HG03135 (cell line): ENCODE measurements around the gene EIF5.

Experiments
- ATAC-seq: cut with Tn5 transposase; IDR thresholded peaks from one replicate; pipeline ENCODE4 v1.9.1; 2021; ENCODE audit warnings: mild to moderate bottlenecking, moderate library complexity; ENCODE audit not compliant: unreplicated experiment

EIF5 gene

DNA sequence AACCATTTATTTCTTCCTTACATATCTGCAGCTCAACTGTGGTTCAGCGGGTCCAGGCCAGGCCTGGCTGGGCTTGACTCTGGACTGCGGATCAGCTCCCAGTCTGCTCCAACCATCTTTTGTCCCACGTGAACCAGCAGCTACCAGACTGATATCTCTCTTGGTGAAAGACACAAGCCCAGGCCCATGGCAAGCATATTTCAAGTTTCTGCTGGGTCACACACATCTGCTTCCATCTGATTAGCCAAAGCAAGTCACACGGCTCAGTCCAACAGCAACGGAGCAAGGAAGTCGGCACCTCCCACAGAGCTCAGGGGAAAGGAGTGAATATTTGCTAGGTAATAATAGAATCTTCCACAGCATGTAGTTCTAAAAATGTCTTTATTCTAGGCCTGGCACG, 26.5 kb downstream of the EIF5 start:
- no peak for ATAC-seq

DNA sequence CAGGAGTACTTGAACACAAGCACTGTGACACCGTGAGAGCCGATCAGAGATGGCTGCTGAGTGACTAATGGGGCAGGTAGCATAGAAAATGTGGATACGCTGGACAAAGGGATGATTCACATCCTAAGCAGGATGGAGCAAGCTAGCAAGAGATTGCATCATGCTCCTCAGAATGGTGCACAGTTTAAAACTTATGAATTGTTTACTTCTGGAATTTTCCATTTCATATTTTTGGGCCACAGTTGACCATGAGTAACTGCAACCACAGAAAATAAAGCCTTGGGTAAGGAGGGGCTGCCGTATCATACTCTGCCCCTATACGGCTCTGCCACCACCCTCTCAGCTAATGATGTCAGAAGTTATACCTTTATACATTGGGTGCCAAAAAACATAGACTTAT, 27.8 kb downstream of the EIF5 start:
- no peak for ATAC-seq

GRCh38 chr14:103362780-103363179, 28.7 kb downstream of the EIF5 start:
- no peak for ATAC-seq

- no peak for ATAC-seq
These were observed 32.7 kb downstream of the EIF5 start for GRCh38 chr14:103366741-103367140.

DNA sequence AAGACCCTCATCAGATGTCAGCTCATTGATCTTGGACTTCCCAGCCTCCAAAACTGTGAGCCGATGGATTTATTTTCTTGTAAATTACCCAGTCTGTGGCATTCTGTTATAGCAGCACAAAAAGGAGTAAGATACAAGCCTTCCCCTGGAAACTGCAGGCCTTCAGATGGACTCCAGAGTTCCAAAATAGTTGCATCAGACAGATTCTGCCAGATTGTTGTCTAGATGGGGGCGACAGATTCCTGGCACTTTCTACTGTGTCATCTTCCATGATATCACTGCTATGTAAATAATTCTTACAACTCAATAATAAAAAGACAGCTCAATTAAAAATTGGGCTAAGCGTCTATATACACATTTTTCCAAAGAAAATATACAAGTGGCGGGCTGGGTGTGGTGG, 34.0 kb downstream of the EIF5 start:
- no peak for ATAC-seq

DNA sequence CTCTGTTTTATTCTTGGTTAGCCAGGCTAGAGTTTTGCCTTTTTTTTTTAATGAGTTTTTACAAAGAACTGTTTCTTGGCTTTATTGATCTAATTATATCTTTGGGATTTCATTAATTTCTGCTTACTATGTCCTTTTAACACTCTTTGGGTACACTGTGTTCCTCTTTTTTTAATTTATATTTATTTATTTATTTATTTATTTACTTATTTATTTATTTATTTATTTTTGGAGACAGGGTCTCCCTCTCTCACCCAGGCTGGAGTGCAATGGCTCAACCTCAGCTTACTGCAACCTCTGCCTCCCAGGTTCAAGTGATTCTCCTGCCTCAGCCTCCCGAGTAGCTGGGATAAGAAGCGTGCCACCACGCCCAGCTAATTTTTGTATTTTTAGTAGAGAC, 36.0 kb downstream of the EIF5 start:
- no peak for ATAC-seq

DNA sequence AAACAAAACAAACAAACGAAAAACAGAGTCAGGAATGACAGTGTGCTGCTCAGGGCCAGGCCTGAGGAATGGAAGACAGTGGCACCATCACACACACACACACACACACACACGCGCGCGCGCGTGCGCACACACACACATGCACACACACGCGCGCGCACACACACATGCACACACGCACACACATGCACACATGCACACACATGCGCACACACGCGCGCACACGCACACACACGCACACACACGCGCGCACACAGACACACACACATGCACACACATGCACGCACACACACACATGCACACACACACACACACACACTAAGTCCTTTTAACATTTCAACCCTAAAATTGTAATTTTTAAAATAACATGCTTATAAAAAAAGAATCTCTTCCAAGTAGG, 38.0 kb downstream of the EIF5 start:
- ATAC-seq = no peak

DNA sequence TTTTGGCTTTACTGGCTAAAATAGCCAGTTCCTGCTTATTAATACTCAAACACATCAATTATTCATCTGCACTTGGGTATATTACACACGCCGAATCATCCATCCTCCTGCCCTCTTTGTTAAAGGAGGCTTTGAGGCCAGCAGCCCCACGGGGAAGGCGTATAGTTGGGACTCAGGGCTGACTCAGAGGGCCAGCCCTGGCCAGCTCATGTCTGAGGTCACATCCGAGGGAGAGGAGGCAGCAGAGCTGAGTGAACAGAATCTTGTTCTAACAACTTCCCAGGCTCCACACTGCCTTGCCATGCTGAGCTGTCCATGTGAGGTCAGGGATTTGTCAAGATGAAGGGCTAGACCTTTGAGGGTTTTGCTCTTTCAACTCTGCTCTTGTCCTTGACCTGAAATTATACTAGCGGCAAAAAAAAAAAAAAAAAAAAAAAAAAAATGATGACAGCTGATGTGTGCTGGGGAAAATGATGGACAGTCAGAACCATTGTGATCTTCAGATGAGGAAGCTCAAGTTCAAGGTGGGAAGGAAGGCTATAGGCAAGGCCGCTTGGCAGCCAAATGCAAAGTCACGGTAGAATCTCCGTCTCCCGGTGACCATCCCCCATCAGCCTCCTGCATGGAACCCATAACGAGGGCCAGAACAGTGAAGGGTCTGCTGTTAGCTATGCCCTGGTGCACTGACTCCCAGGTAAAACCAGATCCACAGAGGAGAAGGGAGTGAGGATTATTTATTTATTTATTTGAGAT, 38.7 kb downstream of the EIF5 start:
- no peak for ATAC-seq

DNA sequence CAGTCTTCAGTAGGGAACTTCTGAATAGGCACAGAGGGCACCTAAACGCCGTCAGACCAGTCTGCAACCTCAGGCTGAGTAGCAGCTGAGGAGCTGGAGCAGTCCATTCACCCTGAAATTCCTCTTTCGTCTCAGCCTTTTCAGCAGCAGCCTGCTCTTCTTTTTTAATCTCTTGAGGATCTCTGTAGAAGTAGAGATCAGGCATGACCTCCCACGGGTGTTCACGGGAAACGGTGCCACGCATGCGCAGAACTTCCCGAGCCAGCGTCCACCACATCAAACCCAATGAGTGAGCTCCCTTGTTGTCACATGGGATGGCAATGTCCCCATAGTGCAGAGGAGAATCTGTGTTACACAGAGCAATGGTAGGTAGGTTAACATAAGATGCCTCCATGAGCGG, 40.1 kb downstream of the EIF5 start:
- ATAC-seq = no peak

GRCh38 chr14:103377522-103378037, 43.5 kb downstream of the EIF5 start:
- no peak for ATAC-seq

DNA sequence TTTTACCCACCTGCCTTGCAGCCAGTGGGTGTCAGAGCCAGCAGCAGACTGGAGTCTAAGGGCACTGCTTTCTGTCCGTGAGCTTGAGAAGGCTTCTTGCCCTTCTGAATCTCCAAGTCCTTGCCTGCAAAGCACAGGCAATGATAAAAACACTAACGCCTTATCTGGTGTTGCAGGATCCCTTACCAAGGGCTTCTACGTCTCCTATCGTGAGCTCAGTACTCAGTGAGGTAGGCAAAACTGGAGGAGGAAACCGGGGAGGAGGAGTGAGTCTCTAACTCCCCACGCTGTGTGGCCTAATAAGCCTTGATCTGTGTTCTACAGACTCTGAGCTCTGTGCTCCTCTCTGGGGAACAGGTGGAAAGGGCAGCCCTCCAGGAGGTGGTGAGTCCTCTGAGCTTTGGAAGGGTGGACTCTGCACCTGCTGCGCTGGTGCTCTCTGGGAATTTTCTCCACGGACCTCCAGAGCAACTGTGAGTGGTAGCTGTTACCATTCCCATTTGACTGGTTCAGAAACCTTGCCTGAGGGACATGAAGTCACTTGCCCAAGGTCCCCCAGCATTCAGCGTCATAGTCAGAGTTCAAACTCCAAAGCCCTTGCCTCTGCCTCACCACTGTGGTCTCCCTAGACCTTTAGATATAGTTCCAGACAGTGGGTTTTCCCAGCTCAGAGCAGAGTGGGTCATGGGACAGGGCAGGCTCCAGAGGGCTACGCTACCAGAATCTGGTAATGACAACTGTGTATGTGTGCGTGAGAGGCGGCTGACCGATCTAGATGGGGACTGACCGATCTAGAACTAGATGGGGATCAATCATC, 44.2 kb downstream of the EIF5 start:
- ATAC-seq = no peak

GRCh38 chr14:103380719-103381377, 46.8 kb downstream of the EIF5 start:
- no peak for ATAC-seq

DNA sequence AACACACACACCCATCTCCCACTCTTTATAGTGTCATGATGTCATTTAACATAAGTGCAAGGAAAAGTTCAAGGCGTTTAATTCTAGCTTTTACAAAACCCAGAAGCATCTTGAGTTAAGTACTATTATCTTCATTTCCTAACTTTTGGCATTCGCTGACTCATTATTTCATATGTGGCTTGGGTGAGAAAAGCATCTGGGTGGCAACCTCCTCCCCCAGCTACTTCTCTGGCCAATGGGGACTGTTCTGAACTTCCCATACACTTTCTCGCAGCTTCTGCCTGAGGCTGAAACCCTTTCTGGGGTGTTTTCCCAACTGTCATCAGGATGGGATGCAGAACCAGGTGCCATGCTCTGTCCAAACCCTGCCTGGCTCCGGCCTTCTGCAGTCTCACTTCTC, 48.3 kb downstream of the EIF5 start:
- ATAC-seq = no peak

- peak; percentile 6 for ATAC-seq
These were observed 50.6 kb downstream of the EIF5 start for GRCh38 chr14:103384450-103385151.

DNA sequence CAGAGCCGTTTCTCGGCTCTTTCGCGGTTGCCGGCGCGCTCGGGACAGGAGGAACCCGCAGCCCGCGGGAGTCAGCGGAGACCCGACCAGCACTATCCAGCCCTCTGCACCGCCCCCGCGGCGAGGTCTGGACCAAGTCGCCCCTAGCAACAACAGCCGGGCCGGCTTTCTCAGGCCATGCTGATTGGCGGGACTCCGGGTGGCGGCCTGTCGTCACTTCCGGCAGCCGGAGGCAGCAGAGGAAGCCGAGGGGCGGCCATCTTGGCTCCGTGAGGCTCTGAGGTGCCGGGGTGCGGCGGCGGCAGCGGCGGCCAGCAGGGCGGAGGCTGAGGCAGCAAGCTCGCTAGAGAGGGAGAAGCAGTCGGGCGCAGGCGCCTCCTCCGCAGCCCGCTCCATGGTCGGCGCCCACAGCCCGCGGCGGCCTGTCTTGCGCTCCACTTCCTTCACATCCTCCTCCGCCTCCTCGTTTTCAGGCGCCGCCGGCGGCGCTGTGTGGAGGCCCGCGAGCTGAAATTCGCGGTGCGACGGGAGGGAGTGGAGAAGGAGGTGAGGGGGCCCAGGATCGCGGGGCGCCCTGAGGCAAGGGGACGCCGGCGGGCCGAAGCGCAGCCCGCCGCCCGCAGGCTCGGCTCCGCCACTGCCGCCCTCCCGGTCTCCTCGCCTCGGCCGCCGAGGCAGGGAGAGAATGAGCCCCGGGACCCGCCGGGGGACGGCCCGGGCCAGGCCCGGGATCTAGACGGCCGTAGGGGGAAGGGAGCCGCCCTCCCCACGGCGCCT, 51.3 kb downstream of the EIF5 start, which contains the start of gene MARK3:
Gene MARK3 (plus strand): TSS at position 264 of the 777 bp plus-strand sequence. CDS start 615 bp downstream, outside the sequence.
- peak; percentile 90 for ATAC-seq

GRCh38 chr14:103385929-103386712, 52.1 kb downstream of the EIF5 start:
- peak; percentile 18 for ATAC-seq

DNA sequence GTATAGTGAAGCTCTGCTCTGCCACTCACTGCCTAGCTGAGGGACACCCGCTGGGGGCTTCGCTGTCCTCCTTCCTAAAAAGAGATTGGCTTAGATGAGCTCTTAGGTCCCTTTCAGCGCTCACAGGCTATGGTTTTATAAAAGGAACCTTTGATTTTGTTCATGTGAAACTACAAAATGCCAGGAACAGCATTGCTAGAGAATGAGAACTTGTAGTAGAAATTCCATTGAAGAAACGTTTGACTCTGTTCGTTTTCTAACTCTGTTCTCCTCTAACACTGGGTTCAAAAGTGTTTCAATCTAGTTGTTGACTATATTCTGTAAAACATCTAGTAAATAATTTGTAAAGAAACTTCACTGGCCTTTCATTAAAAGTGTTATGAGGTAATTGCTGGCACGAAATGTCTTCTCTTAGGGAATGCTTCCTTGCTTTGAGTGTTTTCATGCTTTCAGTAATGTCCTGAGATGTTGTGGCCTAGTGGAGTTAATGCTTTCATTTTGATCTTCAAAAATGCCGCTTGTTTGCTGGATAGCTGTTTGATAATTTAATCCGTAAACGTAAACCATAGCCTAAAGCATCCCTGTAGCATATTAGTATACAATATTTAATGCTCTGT, 52.8 kb downstream of the EIF5 start:
- no peak for ATAC-seq

DNA sequence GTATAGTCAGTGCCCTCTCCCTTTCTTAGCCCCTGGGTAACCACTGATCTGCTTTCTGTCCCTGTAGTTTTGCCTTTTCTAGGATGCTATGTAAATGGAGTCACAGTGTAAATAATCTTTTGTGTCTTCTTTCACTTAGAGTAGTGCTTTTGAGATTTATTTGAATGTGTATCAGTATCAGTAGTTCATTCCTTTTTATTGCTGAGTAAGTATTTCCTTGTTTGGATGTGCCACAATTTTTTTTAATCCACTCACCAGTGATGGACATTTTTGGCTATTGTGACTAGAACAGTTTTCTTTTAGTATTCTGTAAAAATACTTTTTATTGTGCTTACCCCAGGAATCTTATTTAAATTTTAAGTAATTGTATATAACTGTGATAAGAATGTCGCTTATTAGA, 54.6 kb downstream of the EIF5 start:
- no peak for ATAC-seq

DNA sequence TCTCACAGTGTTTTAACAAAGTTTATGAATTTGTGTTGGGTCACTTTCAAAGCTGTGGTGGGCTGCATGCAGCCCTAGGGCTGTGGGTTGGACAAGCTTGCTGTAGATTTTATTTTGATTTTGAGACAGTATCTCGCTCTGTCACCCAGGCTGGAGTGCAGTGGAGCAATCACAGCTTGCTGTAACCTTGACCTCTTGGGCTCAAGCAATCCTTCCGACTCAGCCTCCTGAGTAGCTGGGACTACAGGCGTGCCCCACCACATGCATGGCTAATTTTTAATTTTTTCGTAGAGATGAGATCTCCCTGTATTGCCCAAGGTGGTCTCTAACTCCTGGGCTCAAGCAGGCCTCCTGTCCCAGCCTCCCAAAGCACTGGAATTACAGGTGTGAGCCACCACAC, 56.6 kb downstream of the EIF5 start:
- no peak for ATAC-seq
